HepG2 (cell line): ENCODE results near the gene ATP6V1F. TPM values are rescaled to one million over a fixed set of nuclear protein-coding genes. Genes with fewer than 3 reads are reported as not detected.

Experiments
- ATF5 ChIP-seq: sonication (generic); formaldehyde crosslinking; IDR thresholded peaks from 2 replicates; pipeline ENCODE4 v1.4.0; 2020; ENCODE audit warnings: mild to moderate bottlenecking, low read depth, missing genetic modification reagents
- BORCS8-MEF2B ChIP-seq: sonication (generic); formaldehyde crosslinking; IDR thresholded peaks from 2 replicates; pipeline ENCODE4 v1.8.0; 2022; ENCODE audit warnings: mild to moderate bottlenecking, missing genetic modification reagents
- FOXA3 ChIP-seq: IDR thresholded peaks from 2 replicates; pipeline ENCODE4 v1.6.1; 2016; ENCODE audit warnings: missing genetic modification reagents, missing compliant biosample characterization
- FOXO1 ChIP-seq: sonication (generic); formaldehyde crosslinking; IDR thresholded peaks from 2 replicates; pipeline ENCODE4 v1.4.0; 2020; ENCODE audit warnings: missing genetic modification reagents
- HDAC1 ChIP-seq: sonication (generic); formaldehyde crosslinking; IDR thresholded peaks from 2 replicates; pipeline ENCODE4 v1.5.1; 2020; ENCODE audit warnings: mild to moderate bottlenecking, missing genetic modification reagents
- HNRNPLL ChIP-seq: fragments of 200-400 bp; formaldehyde crosslinking; IDR thresholded peaks from 2 replicates; pipeline ENCODE4 v1.6.1; 2017; ENCODE audit warnings: mild to moderate bottlenecking, low read depth, low read length; ENCODE audit not compliant: poor library complexity, severe bottlenecking
- ISL2 ChIP-seq: sonication (generic); formaldehyde crosslinking; IDR thresholded peaks from 2 replicates; pipeline ENCODE4 v1.5.0; 2020; ENCODE audit warnings: missing genetic modification reagents
- KAT2B ChIP-seq: fragments of 150-350 bp; IDR thresholded peaks from 2 replicates; pipeline ENCODE4 v1.6.1; 2014; ENCODE audit warnings: low read depth, low read length, borderline replicate concordance
- KLF15 ChIP-seq: sonication (generic); formaldehyde crosslinking; IDR thresholded peaks from 2 replicates; pipeline ENCODE4 v1.8.1; 2023; ENCODE audit warnings: borderline replicate concordance, mild to moderate bottlenecking, inconsistent platforms, missing genetic modification reagents, mixed read lengths
- KMT2B ChIP-seq: IDR thresholded peaks from 2 replicates; pipeline ENCODE4 v1.6.1; 2016; ENCODE audit warnings: missing genetic modification reagents, missing compliant biosample characterization
- NCOA1 ChIP-seq: sonication (generic); formaldehyde crosslinking; IDR thresholded peaks from 2 replicates; pipeline ENCODE4 v1.9.0; 2021; ENCODE audit warnings: missing genetic modification reagents
- NR2C2 ChIP-seq: sonication (generic); formaldehyde crosslinking; IDR thresholded peaks from 2 replicates; pipeline ENCODE4 v1.4.0; 2020; ENCODE audit warnings: missing genetic modification reagents, mild to moderate bottlenecking, moderate library complexity, borderline replicate concordance
- SP2 ChIP-seq: sonication (generic); formaldehyde crosslinking; IDR thresholded peaks from 2 replicates; pipeline ENCODE4 v1.5.1; 2020; ENCODE audit warnings: mild to moderate bottlenecking, missing genetic modification reagents
- ZGPAT ChIP-seq: IDR thresholded peaks from 2 replicates; pipeline ENCODE4 v1.6.1; 2016; ENCODE audit warnings: mild to moderate bottlenecking
- ZNF121 ChIP-seq: sonication (generic); formaldehyde crosslinking; IDR thresholded peaks from 2 replicates; pipeline ENCODE4 v1.5.0; 2020; ENCODE audit warnings: mild to moderate bottlenecking, missing genetic modification reagents
- ZNF263 ChIP-seq: sonication (generic); formaldehyde crosslinking; IDR thresholded peaks from 2 replicates; pipeline ENCODE4 v1.4.0; 2020; ENCODE audit warnings: missing genetic modification reagents
- polyA plus RNA-seq, 8 experiments: library from polyadenylated mRNA; depleted of rRNA in 3 of 8; stranded (reverse) in 7 of 8; unstranded in 1 of 8; fragments of >200 nt; fragmentation: Illumina TruSeq in 4 of 8; extraction: Trizol in 4 of 8; gene quantifications; 2 replicates each; pipeline versions ENCODE4 v1.2.1 to v1.2.3, GENCODE V29; 2011 to 2016; ENCODE audit warnings: low read depth in 4 of 8, missing spikeins in 1 of 8, mixed read lengths in 1 of 8; ENCODE audit not compliant: insufficient read depth in 1 of 8
- total RNA-seq, 5 experiments: library from RNA; depleted of rRNA; stranded (reverse); fragments of >200 nt; fragmentation: Illumina TruSeq; extraction: Trizol; gene quantifications; 2 replicates each; pipeline ENCODE4 v1.2.3, GENCODE V29; 2016; ENCODE audit warnings: low read depth in 1 of 5
- TF ChIP-seq, protein P1 (sequence below): sonication (generic); formaldehyde crosslinking; IDR thresholded peaks from one replicate; pipeline ENCODE4 v1.5.1; 2020; ENCODE audit warnings: mild to moderate bottlenecking, missing genetic modification reagents; ENCODE audit errors: not compliant biosample characterization
- TF ChIP-seq, protein P2 (sequence below): sonication (generic); formaldehyde crosslinking; IDR thresholded peaks from 2 replicates; pipeline ENCODE4 v1.4.0; 2020; ENCODE audit warnings: missing genetic modification reagents

ATP6V1F gene
- total and polyA plus RNA-seq, 2 of the 13 experiments (the other 11 are each of a cell fraction or from before 2014, with no cell fraction given), result 87.2 to 132 TPM

GRCh38 chr7:128883622-128884448 lies 21.2 kb downstream of the ATP6V1F start (continued):
- TF ChIP-seq, protein P1, sequence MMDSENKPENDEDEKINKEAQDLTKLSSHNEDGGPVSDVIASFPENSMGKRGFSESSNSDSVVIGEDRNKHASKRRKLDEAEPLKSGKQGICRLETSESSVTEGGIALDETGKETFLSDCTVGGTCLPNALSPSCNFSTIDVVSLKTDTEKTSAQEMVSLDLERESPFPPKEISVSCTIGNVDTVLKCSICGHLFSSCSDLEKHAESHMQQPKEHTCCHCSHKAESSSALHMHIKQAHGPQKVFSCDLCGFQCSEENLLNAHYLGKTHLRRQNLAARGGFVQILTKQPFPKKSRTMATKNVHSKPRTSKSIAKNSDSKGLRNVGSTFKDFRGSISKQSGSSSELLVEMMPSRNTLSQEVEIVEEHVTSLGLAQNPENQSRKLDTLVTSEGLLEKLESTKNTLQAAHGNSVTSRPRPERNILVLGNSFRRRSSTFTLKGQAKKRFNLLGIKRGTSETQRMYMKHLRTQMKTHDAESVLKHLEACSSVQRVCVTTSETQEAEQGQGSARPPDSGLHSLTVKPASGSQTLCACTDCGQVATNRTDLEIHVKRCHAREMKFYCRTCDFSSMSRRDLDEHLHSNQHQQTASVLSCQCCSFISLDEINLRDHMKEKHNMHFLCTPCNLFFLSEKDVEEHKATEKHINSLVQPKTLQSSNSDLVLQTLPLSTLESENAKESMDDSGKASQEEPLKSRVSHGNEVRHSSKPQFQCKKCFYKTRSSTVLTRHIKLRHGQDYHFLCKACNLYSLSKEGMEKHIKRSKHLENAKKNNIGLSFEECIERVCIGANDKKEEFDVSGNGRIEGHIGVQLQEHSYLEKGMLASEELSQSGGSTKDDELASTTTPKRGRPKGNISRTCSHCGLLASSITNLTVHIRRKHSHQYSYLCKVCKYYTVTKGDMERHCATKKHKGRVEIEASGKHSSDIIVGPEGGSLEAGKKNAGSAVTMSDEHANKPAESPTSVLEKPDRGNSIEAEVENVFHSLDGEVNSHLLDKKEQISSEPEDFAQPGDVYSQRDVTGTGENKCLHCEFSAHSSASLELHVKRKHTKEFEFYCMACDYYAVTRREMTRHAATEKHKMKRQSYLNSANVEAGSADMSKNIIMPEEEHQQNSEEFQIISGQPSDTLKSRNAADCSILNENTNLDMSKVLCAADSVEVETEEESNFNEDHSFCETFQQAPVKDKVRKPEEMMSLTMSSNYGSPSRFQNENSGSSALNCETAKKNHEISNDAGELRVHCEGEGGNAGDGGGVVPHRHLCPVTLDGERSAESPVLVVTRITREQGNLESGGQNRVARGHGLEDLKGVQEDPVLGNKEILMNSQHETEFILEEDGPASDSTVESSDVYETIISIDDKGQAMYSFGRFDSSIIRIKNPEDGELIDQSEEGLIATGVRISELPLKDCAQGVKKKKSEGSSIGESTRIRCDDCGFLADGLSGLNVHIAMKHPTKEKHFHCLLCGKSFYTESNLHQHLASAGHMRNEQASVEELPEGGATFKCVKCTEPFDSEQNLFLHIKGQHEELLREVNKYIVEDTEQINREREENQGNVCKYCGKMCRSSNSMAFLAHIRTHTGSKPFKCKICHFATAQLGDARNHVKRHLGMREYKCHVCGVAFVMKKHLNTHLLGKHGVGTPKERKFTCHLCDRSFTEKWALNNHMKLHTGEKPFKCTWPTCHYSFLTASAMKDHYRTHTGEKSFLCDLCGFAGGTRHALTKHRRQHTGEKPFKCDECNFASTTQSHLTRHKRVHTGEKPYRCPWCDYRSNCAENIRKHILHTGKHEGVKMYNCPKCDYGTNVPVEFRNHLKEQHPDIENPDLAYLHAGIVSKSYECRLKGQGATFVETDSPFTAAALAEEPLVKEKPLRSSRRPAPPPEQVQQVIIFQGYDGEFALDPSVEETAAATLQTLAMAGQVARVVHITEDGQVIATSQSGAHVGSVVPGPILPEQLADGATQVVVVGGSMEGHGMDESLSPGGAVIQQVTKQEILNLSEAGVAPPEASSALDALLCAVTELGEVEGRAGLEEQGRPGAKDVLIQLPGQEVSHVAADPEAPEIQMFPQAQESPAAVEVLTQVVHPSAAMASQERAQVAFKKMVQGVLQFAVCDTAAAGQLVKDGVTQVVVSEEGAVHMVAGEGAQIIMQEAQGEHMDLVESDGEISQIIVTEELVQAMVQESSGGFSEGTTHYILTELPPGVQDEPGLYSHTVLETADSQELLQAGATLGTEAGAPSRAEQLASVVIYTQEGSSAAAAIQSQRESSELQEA (CRISPR knock-in tag), result peak; percentile 32
- peak; percentile 32; the same call in 1 of the 2 replicates for TF ChIP-seq HDAC1
- TF ChIP-seq NCOA1 (CRISPR knock-in tag), result peak; percentile 54; the same call in 1 of the 2 replicates
- no peak for TF ChIP-seq ATF5
- no peak for TF ChIP-seq KLF15 (CRISPR knock-in tag)
- peak; percentile 25; the same call in 1 of the 2 replicates for TF ChIP-seq FOXO1
- peak; percentile 32; the same call in 1 of the 2 replicates for TF ChIP-seq KMT2B (CRISPR knock-in tag)
- no peak for TF ChIP-seq KAT2B
- TF ChIP-seq, protein P2, sequence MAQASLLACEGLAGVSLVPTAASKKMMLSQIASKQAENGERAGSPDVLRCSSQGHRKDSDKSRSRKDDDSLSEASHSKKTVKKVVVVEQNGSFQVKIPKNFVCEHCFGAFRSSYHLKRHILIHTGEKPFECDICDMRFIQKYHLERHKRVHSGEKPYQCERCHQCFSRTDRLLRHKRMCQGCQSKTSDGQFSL (CRISPR knock-in tag), result 0 out of 2 replicates have a peak, but pooled peaks have one; percentile 45
- TF ChIP-seq ZNF121, result 0 out of 2 replicates have a peak, but pooled peaks have one; percentile 18
- TF ChIP-seq SP2 (CRISPR knock-in tag), result peak; percentile 24; the same call in 1 of the 2 replicates
- peak; percentile 74; the same call in 1 of the 2 replicates for TF ChIP-seq ZNF263 (CRISPR knock-in tag)
- TF ChIP-seq ZGPAT (CRISPR knock-in tag), result peak; percentile 46
- TF ChIP-seq HNRNPLL, result peak; percentile 15
- TF ChIP-seq FOXA3 (CRISPR knock-in tag), result 0 out of 2 replicates have a peak, but pooled peaks have one; percentile 15
- TF ChIP-seq NR2C2 (CRISPR knock-in tag), result peak; percentile 53; the same call in 1 of the 2 replicates
- TF ChIP-seq ISL2 (CRISPR knock-in tag), result 0 out of 2 replicates have a peak, but pooled peaks have one; percentile 39
- no peak for TF ChIP-seq BORCS8-MEF2B (CRISPR knock-in tag)
